GM13976 (cell line): ENCODE measurements around the gene DPCD.
"Not testable (repeated sequence)": the region's sequence is repeated elsewhere in the genome, so short reads cannot be mapped to it uniquely, and the experiment has no call there.

Source experiments
- DNase-seq: peaks from one replicate; pipeline ENCODE4 v3.0.0; 2012; ENCODE audit warnings: low spot score
- in situ Hi-C: fragments of 300-500 bp; cut with MboI; formaldehyde crosslinking; loops from one replicate; pipeline ENCODE4 v1.12.0; 2022; ENCODE audit warnings: low sequenced_read_pairs, mixed read lengths, inconsistent platforms; ENCODE audit not compliant: unreplicated experiment
- TF ChIP-seq, protein P1 (sequence below): IDR thresholded peaks from 2 replicates; pipeline ENCODE4 v1.5.1; 2012; ENCODE audit warnings: borderline replicate concordance, mild to moderate bottlenecking; ENCODE audit not compliant: insufficient read depth; ENCODE audit errors: extremely low read depth, missing control alignments, control extremely low read depth

Gene DPCD

DNA sequence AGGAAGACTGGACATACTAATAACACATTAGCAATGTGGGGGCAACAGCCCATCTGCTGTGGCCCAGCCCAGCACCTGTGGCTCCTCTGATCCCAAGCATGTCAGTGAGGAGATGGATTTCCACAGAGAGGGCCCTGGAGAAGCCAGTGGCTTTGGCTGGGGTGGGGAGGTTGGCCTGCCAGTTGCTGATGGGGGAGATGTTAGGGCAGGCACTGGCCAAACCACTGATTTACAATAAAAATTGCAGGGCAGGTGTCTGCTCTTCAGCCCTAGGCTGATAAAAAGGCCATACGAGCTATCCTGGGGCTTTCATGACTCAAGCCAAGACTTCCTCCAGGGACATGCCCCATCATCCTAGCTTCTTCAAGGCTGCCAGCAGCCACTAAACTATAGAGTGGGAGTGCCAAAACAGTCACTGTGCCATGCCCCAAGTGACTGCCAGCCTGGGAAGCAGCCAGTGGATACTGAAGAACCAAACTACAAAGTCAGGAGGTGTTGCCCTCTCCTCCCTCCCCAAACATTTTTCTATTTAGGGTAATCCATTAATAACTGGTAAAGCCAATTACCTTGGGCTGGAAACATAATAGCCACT lies 37.8 kb downstream of the DPCD start:
- in situ Hi-C loops: no loop called here
- TF ChIP-seq, protein P1, sequence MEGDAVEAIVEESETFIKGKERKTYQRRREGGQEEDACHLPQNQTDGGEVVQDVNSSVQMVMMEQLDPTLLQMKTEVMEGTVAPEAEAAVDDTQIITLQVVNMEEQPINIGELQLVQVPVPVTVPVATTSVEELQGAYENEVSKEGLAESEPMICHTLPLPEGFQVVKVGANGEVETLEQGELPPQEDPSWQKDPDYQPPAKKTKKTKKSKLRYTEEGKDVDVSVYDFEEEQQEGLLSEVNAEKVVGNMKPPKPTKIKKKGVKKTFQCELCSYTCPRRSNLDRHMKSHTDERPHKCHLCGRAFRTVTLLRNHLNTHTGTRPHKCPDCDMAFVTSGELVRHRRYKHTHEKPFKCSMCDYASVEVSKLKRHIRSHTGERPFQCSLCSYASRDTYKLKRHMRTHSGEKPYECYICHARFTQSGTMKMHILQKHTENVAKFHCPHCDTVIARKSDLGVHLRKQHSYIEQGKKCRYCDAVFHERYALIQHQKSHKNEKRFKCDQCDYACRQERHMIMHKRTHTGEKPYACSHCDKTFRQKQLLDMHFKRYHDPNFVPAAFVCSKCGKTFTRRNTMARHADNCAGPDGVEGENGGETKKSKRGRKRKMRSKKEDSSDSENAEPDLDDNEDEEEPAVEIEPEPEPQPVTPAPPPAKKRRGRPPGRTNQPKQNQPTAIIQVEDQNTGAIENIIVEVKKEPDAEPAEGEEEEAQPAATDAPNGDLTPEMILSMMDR: no peak
- no peak for DNase-seq

DNA sequence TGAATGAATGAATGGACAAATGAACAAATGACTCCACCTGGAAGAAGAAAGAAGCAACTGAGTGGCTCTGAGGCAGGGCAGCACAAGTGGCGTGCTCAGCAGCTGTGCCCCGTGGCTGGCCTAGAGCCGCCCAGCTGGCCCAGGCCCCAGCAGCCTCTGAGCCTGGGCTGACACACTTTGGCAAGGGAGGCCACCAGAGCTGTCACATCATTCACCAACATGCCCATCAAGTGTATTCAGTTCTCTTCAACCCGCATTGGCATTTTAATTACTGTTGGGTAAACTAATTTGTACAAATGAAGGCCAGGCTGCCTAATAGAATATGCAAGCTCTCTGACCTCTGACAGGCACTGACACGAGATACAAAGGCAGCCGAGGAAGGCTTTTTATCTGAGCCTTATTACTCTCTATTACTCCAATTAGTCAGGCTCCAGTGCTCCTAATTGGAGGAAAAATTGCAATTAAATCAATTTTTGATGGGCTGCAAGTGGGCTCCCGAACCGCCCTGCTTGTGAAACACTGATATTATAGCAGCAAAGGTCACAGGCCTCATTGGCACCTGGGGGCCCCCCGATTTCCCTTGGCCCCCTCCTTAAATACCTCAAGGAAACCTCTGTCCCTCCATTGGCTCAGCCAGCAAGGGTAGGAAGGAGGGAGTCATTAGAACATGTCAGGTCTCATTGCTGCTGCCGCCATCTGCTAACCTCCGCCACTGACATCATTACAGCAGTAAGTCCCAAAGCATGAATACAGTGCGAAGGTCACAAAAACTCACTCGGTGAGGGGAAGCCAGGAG lies 41.9 kb downstream of the DPCD start:
- in situ Hi-C loops: no loop called here
- TF ChIP-seq, protein P1: no peak
- no peak for DNase-seq

DNA sequence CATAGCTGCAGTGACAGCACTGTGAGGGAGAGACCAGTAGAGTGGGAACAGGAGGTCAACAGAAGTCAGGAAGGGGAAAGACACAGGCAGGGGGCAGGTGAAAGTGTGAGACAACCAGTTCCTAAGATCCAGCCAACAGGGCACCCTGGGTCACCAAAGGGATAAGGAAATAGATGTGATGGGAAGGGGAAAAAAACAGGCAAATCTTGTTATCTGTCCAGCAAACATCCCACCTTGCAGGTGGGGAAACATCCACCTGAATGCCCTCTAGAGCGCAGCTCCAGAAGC lies 42.5 kb downstream of the DPCD start:
- TF ChIP-seq, protein P1: no peak
- no peak for DNase-seq
- in situ Hi-C loops: no loop called here

DNA sequence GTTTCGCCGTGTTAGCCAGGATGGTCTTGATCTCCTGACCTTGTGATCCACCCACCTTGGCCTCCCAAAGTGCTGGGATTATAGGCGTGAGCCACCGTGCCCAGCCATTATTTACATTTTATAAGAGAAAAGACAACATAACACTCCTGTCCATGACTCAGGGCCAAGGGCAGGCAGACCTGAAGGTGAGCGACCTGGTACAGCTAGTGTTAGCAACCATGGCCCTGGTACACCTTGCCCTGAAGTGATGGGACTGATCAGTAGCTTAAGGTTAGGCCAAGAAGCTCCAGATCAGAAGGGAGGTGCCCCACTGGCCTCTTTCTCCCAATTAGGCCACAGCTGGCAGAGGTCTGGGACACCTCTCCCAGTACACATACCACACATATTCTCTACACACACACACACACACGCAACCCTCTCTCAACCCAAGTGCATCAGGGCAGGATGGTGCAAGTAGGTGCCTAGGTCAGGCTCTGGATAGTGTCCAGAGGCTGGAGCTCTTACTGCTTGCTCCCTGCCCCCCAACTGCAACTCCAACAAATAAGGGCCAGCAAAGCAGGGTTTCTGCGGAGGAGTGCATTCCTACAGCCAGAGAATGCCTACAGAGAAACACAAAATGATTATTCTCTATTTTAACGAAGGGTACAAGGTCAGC lies 43.8 kb downstream of the DPCD start:
- in situ Hi-C loops: no loop called here
- no peak for DNase-seq
- TF ChIP-seq, protein P1: no peak

DNA sequence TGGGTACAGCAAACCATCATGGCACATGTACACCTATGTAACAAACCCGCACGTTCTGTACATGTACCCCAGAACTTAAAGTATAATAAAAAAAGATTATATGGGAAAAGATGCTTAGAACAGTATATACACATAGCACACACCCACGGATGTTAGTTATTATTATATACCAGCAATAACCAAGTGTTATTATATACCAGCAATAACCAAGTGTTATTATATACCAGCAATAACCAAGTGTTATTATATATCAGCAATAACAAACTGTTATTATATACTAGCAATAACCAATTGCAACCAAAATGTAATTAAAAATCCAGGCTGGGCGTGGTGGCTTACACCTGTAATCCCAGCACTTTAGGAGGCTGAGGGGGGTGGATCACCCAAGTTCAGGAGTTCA lies 45.4 kb downstream of the DPCD start:
- DNase-seq, in situ Hi-C loops: not testable (repeated sequence)

DNA sequence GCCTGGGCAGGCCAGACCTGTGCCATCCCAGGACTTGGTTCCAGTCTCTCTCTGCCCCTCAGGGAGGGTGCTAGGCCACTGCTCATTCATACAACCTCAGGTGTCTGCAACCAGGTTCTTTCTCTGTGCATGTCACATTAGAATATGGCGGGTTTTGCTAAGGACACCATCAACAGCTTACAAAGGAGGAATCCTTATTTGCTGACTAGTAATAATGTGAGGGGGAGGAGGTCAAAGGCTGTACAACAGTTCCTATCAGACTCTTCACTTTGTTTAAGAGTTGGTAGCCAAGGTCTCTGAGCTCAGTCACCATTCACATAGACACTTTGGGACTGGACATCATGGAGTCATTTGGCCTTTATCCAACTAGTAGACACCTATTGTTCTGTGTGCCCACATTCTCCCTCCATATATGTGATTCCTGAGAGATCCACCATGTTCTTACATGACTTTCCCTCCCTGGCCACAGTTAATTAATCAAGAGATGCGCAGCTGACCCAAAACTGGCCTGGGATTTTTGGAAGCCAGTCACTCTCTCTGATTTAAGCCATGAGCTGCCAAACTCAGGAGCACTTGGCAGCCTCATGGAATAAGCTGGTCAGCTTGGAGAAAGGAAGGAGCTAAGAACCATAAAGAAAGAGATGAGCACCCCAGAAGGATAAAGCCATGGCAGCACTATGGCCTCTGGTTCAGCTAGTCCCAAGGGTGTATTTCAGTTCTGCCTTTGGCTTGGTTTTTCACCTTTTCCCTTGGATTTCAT lies 51.2 kb downstream of the DPCD start:
- in situ Hi-C loops: no loop called here
- DNase-seq: no peak
- TF ChIP-seq, protein P1: no peak
